GM18505 (cell line): Measurements from ENCODE around the gene KCNMA1.
"Not testable (repeated sequence)": the region's sequence is repeated elsewhere in the genome, so short reads cannot be mapped to it uniquely, and the experiment has no call there.

Experiments
- ATAC-seq: cut with Tn5 transposase; IDR thresholded peaks from one replicate; pipeline ENCODE4 v1.9.1; 2021; ENCODE audit not compliant: unreplicated experiment
- POLR2A ChIP-seq: IDR thresholded peaks from 4 replicates; pipeline ENCODE4 v1.6.1; 2011; ENCODE audit warnings: borderline replicate concordance; ENCODE audit not compliant: insufficient read depth, insufficient read length; ENCODE audit errors: extremely low read depth

The KCNMA1 gene

DNA sequence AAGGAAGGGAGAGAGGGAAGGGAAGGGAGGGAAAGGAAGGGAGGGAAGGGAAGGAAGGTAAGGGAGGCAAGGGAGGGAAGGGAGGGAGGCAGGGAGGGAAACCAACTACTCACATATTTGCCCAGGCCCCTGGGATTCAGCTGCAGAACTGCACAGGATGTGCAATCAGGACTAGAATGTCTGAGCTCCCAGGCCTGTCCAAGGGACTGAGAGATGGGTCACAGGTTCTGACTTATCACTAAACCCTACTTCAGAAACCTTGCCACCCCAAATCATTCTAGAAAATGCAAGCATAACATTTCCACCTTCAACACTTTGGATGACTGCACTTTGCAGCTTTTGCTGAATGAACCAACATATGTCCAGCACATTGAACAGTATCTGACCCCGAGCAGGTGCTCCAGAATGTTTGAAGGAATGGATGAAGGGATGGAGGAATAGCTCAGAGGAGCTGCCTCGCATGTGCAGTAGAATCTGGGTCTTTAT lies 245.3 kb downstream of the KCNMA1 start:
- no peak for ATAC-seq

DNA sequence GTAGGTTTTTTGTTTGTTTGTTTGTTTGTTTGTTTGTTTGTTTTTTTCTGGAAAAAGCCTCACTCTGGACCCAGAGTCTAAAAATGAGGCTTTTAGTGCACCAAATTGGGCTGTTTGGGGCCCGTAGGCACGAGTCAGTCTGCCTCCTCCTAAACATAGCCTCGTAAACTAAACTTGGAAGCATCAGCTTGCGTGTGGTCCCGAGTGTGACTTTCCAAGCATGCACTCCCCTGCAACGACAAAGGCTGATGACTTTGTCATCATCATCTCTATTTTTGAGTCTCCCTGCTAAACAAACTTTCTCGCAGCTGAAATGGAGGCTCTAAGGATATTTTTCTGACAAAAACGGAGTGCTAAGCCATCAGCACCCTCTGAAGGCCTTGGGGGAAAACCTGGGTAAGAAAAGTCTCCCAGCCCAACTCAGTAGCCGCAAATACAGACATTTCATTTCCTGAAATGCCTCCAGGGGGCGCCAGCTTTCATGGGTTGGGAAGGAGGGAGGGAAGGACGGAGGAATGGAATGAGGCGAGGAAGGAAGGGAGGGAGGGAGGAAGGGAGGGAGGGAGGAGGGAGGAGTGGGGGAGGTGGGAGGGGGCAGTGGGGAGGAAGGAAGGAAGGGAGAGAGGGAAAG lies 245.9 kb downstream of the KCNMA1 start:
- ATAC-seq, result no peak
- no peak for TF ChIP-seq POLR2A

More for the DNA sequence above, 245.3 kb downstream of the KCNMA1 start:
- TF ChIP-seq POLR2A, result no peak

DNA sequence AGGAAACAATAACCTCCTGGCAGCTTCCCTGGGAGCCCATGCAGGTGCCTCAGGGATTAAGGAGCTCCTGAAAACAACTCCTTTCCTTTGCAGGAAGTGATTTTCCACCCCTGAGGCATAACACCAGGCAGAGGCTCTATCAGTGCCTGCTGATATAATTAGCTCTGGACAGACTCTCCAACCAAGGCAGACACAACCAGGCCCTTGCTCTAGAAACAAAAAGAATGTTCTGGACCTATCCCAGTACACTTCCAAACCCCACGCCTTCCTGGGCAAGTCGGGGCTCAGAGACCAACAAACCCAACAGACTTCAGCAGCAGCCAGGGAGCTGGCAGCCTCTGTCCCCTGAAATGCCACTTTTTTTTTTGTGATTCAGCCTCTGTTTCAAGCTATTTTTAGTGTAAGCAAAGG lies 247.1 kb downstream of the KCNMA1 start:
- no peak for ATAC-seq
- TF ChIP-seq POLR2A, result no peak

DNA sequence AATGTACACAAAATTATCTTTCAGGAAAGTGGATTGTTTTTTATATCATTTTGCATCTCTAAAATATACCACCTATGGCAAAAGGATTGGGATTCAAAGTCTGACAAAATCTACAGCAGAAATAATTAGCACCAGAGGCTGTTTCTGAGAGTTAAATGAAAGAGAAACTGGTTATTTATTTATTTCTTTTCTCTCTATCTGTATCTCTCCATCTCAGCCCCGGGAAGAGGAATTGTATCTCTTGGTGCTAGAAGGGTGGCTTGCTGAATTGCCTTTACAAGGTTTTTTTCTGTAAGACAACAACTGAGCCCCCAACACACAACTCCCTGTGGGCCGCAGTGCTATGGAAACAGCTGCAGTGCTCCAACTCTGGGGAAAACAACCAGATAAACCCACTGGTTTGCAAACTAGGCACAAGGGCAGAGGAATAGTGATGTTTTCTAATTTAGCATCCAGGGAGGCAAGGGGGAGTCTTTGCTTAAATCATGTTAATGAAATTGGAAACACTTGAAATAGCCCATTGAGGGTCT lies 249.0 kb downstream of the KCNMA1 start:
- ATAC-seq, result no peak
- no peak for TF ChIP-seq POLR2A

DNA sequence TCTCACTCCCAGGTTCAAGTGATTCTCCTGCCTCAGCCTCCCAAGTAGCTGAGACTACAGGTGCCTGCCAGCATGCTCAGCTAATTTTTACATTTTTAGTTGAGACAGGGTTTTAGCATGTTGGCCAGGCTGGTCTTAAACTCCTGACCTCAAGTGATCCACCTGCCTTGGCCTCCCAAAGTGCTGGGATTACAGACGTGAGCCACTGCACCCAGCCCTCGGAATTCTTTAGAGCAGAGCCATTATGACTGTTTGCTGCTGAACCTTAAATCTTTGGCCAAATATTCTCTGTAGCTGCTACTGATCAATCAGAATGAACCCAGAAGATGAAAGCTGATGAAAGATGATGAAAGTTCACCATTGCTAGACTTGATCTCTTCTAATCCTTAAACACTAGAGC lies 249.9 kb downstream of the KCNMA1 start:
- not testable (repeated sequence) for ATAC-seq

DNA sequence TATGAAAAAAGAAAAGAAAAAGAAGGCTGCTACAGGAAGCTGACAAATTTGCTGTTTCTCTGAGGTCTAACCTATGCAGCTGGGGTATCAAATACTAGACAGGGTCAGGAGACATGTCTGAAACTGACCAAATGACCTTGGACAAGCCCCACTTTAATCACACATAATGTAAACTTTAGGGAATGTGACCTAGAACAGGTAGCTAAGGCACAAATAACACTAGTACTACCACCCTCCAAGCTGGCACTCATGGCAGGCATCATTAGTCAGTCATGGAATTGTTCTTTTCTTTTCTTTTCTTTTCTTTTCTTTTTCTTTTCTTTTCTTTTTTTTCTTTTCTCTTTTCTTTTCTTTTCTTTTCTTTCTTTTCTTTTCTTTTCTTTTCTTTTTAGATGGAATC lies 250.4 kb downstream of the KCNMA1 start:
- TF ChIP-seq POLR2A, result no peak
- no peak for ATAC-seq

DNA sequence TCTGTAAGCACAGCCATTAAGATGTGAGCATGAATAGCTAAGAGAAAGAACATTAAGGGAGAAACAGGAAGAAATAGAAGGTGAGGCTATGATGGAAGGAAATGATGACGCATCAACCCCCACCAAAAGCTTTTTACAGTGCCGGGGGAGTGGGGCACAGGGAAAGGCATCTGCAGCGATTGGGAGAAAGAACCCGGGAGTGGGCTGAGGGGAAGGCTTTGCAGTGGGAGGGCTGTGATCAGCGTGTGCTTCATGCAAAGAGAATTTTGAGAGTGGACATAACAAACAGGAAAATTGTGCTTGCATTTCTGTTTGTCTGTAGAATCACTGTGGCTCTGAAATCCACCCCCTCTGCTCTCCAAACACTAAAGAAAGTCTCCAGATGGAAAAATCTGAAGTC lies 250.8 kb downstream of the KCNMA1 start:
- no peak for TF ChIP-seq POLR2A
- ATAC-seq, result no peak

DNA sequence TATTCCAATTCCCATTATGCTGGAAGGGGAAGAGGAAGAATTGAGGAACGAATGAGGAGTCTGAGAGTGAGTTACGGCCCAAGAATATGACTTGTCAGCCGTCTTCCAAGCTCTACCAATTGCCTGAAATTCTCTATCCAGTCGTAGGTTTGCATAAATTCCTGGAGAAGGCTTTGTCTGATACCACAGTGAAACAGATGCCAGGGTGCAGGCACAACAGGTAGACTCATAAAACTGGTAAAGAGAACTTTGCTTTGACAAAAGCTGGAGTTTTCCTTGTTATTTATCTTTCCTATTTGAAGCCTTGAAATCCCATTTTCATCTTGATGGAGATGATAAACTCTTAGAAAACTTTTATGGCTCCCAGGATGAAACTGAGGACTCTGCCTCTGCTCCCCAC lies 251.2 kb downstream of the KCNMA1 start:
- ATAC-seq, result no peak
- TF ChIP-seq POLR2A, result no peak

DNA sequence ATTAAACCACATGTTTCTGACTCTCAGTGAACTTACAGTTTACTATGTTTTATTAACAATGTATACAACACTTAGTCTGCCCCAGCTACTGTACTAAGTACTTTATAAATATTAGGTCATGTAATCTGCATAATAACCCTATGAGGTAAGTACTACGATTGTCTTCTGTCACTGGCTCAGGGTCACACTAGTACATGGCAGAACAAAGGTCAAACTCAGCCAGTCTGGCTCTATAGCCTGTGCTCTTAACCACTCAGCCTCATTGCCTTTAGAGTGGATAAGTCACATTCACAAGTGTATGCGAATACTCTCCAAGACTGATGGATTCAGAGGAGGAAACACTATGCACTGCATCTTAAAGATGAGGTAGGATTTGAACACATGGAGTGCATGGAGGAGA lies 252.3 kb downstream of the KCNMA1 start:
- no peak for ATAC-seq
- TF ChIP-seq POLR2A, result no peak

DNA sequence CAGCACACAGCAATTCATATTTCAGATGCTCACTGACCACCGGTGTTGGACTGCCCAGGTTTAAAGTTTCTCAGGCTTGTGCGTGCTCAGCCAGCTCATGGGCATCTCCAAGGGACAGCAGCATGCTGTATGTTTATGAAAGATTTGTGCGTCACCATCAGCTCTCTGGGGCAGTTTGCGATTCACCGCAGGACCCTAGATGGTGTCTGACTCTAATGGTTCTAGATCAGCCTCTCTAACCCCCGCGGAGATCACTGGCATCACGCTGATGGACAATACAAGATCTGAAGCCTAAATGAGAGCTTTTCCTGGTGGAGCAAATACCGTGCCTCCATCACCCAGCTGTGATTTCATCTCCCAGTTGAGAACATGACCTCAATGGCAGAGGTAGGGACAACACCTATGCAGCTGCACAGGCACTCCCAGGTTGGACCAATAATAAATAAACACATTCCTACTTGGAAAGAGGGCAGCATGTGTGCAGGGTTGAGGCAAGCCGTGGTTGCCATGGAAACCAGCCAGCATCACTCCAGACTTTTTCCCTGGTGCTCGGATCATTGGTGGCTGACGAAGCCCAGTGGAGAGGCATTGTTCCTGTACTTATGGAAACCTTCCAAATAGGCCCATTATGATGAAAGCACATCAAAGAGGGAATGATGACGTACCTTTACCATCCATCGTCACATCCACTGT lies 253.6 kb downstream of the KCNMA1 start:
- no peak for TF ChIP-seq POLR2A
- no peak for ATAC-seq

DNA sequence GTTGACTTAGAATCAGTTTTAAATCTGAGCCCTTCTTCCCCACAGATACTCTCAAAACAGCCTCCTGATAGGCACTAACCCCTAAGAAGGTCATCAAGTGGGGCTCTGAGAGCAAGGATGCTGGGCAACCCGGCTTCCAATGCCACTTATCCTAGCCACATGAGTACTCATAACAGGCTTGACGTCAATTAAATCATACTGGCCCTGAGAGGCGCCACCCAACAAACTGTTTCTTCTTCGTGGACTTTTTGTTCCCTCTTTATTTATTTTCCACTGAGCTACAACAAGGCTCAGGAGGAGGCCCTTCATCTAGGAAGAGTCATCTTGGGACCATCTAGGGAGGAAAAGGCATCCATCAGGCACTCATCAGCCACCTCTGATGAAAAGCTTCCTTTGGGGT lies 255.9 kb downstream of the KCNMA1 start:
- TF ChIP-seq POLR2A, result no peak

DNA sequence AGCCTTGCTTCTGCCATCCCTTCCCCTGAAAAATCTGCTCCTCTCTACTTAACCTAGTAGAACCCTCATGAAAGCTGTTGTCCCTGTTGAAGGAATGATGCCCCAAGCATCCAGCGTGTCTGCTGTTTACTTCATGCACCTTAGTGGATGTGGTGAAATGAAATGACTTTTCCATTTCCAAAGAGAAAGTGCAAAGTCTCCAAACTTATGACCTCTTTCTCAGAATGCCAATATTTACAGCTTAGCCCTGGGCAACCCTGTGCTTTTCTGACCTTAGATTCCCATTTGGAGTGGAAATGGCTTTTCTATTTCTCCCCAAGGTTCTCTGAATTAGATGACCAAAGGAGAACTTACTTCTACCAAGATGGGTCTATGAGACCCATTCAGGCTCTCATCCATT lies 256.9 kb downstream of the KCNMA1 start:
- no peak for ATAC-seq

More for the DNA sequence above, 255.9 kb downstream of the KCNMA1 start:
- ATAC-seq, result no peak

DNA sequence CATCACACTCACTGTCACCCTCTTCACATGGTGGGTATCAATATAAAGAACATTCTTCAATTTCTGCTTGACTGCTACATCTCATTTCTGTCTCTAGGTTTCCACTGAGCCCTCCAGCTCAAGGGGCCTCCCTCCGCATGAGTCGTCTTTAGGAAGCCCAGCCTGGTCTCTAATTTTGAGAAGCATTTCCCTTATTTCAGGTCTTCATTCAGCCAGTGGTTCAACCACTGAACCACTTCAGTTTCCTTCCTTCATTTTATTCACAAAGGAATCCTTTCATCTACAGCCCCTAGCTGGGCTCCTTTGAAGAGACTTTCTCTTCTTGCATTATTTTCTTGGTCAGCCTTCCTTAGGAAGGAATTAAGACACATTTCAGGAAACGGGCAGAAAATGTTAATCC lies 257.4 kb downstream of the KCNMA1 start:
- ATAC-seq, result no peak
- no peak for TF ChIP-seq POLR2A

More for the DNA sequence above, 256.9 kb downstream of the KCNMA1 start:
- TF ChIP-seq POLR2A, result no peak
